Cardiac atrium fibroblast (primary cell): ENCODE results near the gene KRTAP25-1. TPM values are rescaled to one million over a fixed set of nuclear protein-coding genes. Genes with fewer than 3 reads are reported as not detected.

ENCODE experiments used
- total RNA-seq: library from RNA; depleted of rRNA; stranded (reverse); fragments of >200 nt; gene quantifications from 2 replicates; pipeline ENCODE4 v1.2.3, GENCODE V29; 2015

The KRTAP25-1 gene
- not detected in 2 replicates for total RNA-seq

DNA sequence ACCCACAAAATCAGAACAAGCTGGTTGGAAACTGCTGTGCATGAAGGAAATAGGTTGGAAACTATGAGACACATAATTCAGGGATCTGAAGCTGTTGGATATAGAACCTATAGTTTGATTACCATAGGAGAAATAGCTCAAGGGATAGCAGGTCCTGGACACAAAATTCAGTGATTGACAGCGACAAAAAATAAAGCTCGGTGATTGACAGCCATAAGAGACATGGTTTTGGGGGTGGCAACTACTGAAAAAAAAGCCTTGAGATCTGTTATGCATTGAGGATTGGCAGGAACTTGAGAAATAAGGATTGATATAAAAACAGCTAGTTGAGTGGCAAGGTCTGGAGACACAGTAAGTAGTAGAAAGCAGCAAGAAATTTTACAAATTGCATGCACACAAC is at the start of gene KRTAP25-1:
Gene KRTAP25-1, minus strand, starts transcription at position 300 of the 400 bp plus-strand sequence. Its CDS starts 24 bp downstream, at position 276.

GRCh38 chr21:30337276-30337744 is 48.0 kb upstream of the KRTAP25-1 start, which contains the start of gene KRTAP27-1:
TSS of gene KRTAP27-1 (minus strand) at chr21:30337694. CDS start at chr21:30337668, 26 bp downstream.

DNA sequence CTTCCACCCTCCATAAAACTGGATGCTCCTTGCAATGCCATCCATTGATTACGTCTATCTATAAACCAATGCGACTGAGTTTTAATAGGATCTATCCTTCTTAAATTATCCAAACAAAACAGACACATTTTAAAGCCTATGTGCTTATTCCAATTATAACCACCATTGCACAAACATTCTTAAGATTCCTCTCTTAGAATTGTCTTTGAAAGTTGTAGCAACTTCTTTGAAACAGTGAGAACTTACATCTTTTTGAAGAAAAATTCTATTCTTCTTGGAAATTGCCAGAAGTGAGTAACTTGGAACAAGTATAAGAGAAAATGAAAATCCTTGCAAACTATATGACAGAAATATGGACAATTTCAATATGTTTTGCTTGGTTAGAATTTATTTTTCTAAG is 30.9 kb upstream of the KRTAP25-1 start, which contains the start of gene KRTAP26-1:
Gene KRTAP26-1, minus strand, starts transcription at position 101 of the 400 bp plus-strand sequence. CDS start 280 bp downstream, outside the sequence.

GRCh38 chr21:30282850-30283249 is 6.5 kb downstream of the KRTAP25-1 start, which contains the start of gene KRTAP24-1:
TSS of gene KRTAP24-1 (minus strand) at chr21:30282950. CDS start at chr21:30282932, 18 bp downstream.

Other genes starting within 250 kb of the KRTAP25-1 start
- gene CLDN17, start 122.7 kb downstream of the KRTAP25-1 start, total RNA-seq: not detected in 2 replicates
- gene CLDN8, start 73.4 kb downstream of the KRTAP25-1 start, total RNA-seq: not detected in 2 replicates
- not detected in 2 replicates for gene KRTAP24-1, start 6.6 kb downstream of the KRTAP25-1 start, total RNA-seq
- gene KRTAP26-1, start 30.8 kb upstream of the KRTAP25-1 start, total RNA-seq: not detected in 2 replicates
- not detected in 2 replicates for gene KRTAP27-1, start 48.2 kb upstream of the KRTAP25-1 start, total RNA-seq
- gene KRTAP23-1, start 59.1 kb upstream of the KRTAP25-1 start, total RNA-seq: not detected in 2 replicates
- not detected in 2 replicates for gene KRTAP13-2, start 82.8 kb upstream of the KRTAP25-1 start, total RNA-seq
- not detected in 2 replicates for gene KRTAP13-1, start 106.5 kb upstream of the KRTAP25-1 start, total RNA-seq
- not detected in 2 replicates for gene KRTAP13-3, start 136.4 kb upstream of the KRTAP25-1 start, total RNA-seq
- not detected in 2 replicates for gene KRTAP13-4, start 140.7 kb upstream of the KRTAP25-1 start, total RNA-seq
- not detected in 2 replicates for gene KRTAP15-1, start 150.8 kb upstream of the KRTAP25-1 start, total RNA-seq
- not detected in 2 replicates for gene KRTAP19-1, start 190.9 kb upstream of the KRTAP25-1 start, total RNA-seq
- gene KRTAP19-2, start 197.9 kb upstream of the KRTAP25-1 start, total RNA-seq: not detected in 2 replicates
- not detected in 2 replicates for gene KRTAP19-3, start 202.5 kb upstream of the KRTAP25-1 start, total RNA-seq
- not detected in 2 replicates for gene KRTAP19-4, start 207.7 kb upstream of the KRTAP25-1 start, total RNA-seq
- gene KRTAP19-5, start 212.6 kb upstream of the KRTAP25-1 start, total RNA-seq: not detected in 2 replicates